A673 (cell line): ENCODE data around the gene GABRR2. TPM values are rescaled to one million over a fixed set of nuclear protein-coding genes. Genes with fewer than 3 reads are reported as not detected.

ENCODE experiments used
- BruUV-seq: library from RNA; stranded (reverse); fragments of 400-500 nt; replicated peaks from 2 replicates; lab custom pipeline; 2021; lab: Mats Ljungman, UMichigan
- CTCF ChIA-PET: fragments of 300-600 bp; sonication (Branson Sonifier 250); formaldehyde crosslinking; loops from one replicate; lab custom pipeline; 2022; ENCODE audit warnings: antibody characterized with exemption; lab: Charles Lee
- POLR2A ChIA-PET: fragments of 300-600 bp; sonication (Branson Sonifier 250); formaldehyde crosslinking; loops from one replicate; lab custom pipeline; 2022; ENCODE audit warnings: antibody characterized with exemption; ENCODE audit not compliant: low non-redundant PET; lab: Charles Lee
- DNase-seq: peaks from one replicate; pipeline ENCODE4 v3.0.0-alpha.2; 2015; ENCODE audit warnings: low spot score
- H3K27ac ChIP-seq: fragments of 200-600 bp; sonication (generic); 2 replicates; pipeline ENCODE4 v1.5.1; 2016; ENCODE audit warnings: mixed run types, low read depth, mild to moderate bottlenecking, mixed read lengths, antibody characterized with exemption, low read length; ENCODE audit not compliant: poor library complexity, severe bottlenecking
- H3K27me3 ChIP-seq: fragments of 200-600 bp; sonication (generic); replicated peaks from 2 replicates; pipeline ENCODE4 v1.6.1; 2017; ENCODE audit warnings: mixed run types, low read depth, mild to moderate bottlenecking, mixed read lengths, antibody characterized with exemption, low read length; ENCODE audit not compliant: insufficient read depth, poor library complexity
- H3K36me3 ChIP-seq: fragments of 200-600 bp; sonication (generic); 2 replicates; pipeline ENCODE4 v1.6.1; 2016; ENCODE audit warnings: mixed run types, mild to moderate bottlenecking, mixed read lengths, antibody characterized with exemption, low read length; ENCODE audit not compliant: insufficient read depth, poor library complexity, severe bottlenecking
- H3K4me1 ChIP-seq: fragments of 200-600 bp; sonication (generic); 2 replicates; pipeline ENCODE4 v1.6.1; 2017; ENCODE audit warnings: mixed run types, mild to moderate bottlenecking, mixed read lengths, antibody characterized with exemption, low read length; ENCODE audit not compliant: insufficient read depth, poor library complexity, severe bottlenecking
- H3K4me3 ChIP-seq: fragments of 200-600 bp; sonication (generic); 2 replicates; pipeline ENCODE4 v1.5.1; 2016; ENCODE audit warnings: low read depth, mixed run types, mild to moderate bottlenecking, mixed read lengths, low read length; ENCODE audit not compliant: poor library complexity, severe bottlenecking
- H3K9me3 ChIP-seq: fragments of 200-600 bp; sonication (generic); 2 replicates; pipeline ENCODE4 v1.6.1; 2016; ENCODE audit warnings: mixed run types, low read depth, mild to moderate bottlenecking, mixed read lengths, antibody characterized with exemption, low read length; ENCODE audit not compliant: poor library complexity, severe bottlenecking
- CTCF ChIP-seq: fragments of 300-800, 200-600 bp; sonication (generic); conservative IDR thresholded peaks from 2 replicates; pipeline ENCODE4 v1.5.1; 2017; ENCODE audit warnings: low read depth, mild to moderate bottlenecking, antibody characterized with exemption, low read length, moderate library complexity, mixed read lengths
- EZH2 ChIP-seq: fragments of 200-600 bp; sonication (generic); IDR thresholded peaks from 2 replicates; pipeline ENCODE4 v1.6.1; 2017; ENCODE audit warnings: borderline replicate concordance, low read depth, mild to moderate bottlenecking, mixed read lengths, antibody characterized with exemption, low read length; ENCODE audit not compliant: poor library complexity, severe bottlenecking
- intact Hi-C: fragments of 100-400 bp; cut with micrococcal nuclease; formaldehyde crosslinking; loops from one replicate; pipeline ENCODE4 v1.10.0; 2022; ENCODE audit not compliant: unreplicated experiment
- total RNA-seq: library from RNA; stranded (reverse); gene quantifications from 2 replicates; pipeline ENCODE4 v1.2.3, GENCODE V29; 2021

The GABRR2 gene
- total RNA-seq, 1 experiment from 2014 or later: 0.67 TPM

GRCh38 chr6:89260310-89260709 lies 54.8 kb downstream of the GABRR2 start:
- Histone ChIP-seq H3K4me3 (no peak overlapping the region), H3K4me1 (no peaks in the 10 kb centered on the region), H3K27me3 (no peaks in the 10 kb centered on the region), H3K27ac (no peak overlapping the region), H3K9me3 (no peaks in the 10 kb centered on the region), H3K36me3 (no peaks in the 10 kb centered on the region)
- CTCF ChIA-PET: no interaction called here
- TF ChIP-seq EZH2: no peak
- intact Hi-C loops: no loop called here
- DNase-seq: no peak
- POLR2A ChIA-PET: no interaction called here
- no TSS peak for BruUV-seq

GRCh38 chr6:89258912-89259311 lies 56.2 kb downstream of the GABRR2 start:
- no TSS peak for BruUV-seq
- Histone ChIP-seq H3K27ac (no peak overlapping the region), H3K36me3 (no peaks in the 10 kb centered on the region), H3K4me3 (no peak overlapping the region), H3K4me1 (no peaks in the 10 kb centered on the region), H3K9me3 (no peaks in the 10 kb centered on the region), H3K27me3 (no peaks in the 10 kb centered on the region)
- no peak for DNase-seq
- POLR2A ChIA-PET: no interaction called here
- intact Hi-C loops: no loop called here
- no peak for TF ChIP-seq EZH2
- no peak for TF ChIP-seq CTCF
- CTCF ChIA-PET: interaction anchor here (0.7 kb wide), 1 partner anchor 23 kb away, joined by 3 read pairs; no protein-coding TSS in a partner anchor

- Histone ChIP-seq H3K4me3 (no peak overlapping the region), H3K27me3 (no peaks in the 10 kb centered on the region), H3K36me3 (no peaks in the 10 kb centered on the region), H3K27ac (no peak overlapping the region), H3K9me3 (no peaks in the 10 kb centered on the region), H3K4me1 (no peaks in the 10 kb centered on the region)
- intact Hi-C loops: no loop called here
- CTCF ChIA-PET: no interaction called here
- DNase-seq: no peak
- POLR2A ChIA-PET: no interaction called here
- no peak for TF ChIP-seq EZH2
- TF ChIP-seq CTCF: no peak
- BruUV-seq: no TSS peak
Measured at GRCh38 chr6:89257781-89258180, 57.3 kb downstream of the GABRR2 start.

- DNase-seq: no peak
- intact Hi-C loops: no loop called here
- Histone ChIP-seq H3K9me3 (no peaks in the 10 kb centered on the region), H3K36me3 (no peaks in the 10 kb centered on the region), H3K27me3 (no peaks in the 10 kb centered on the region), H3K4me1 (no peaks in the 10 kb centered on the region), H3K27ac (no peak overlapping the region), H3K4me3 (no peak overlapping the region)
- POLR2A ChIA-PET: no interaction called here
- CTCF ChIA-PET: no interaction called here
- TF ChIP-seq CTCF (no peak), EZH2 (no peak)
- no TSS peak for BruUV-seq
Measured at GRCh38 chr6:89257346-89257745, 57.8 kb downstream of the GABRR2 start.
